Skin epidermis (tissue), 12 donors: ENCODE measurements around the gene PCDHAC1.
A peak's percentile ranks its signal among the peaks of the same experiment; 100 is the strongest.
"Not testable (repeated sequence)": the region's sequence is repeated elsewhere in the genome, so short reads cannot be mapped to it uniquely, and the experiment has no call there.

ENCODE experiments used
- H3K27ac ChIP-seq, 21 experiments: fragments of 200-600 bp; sonication (generic) in 11 of 21; one replicate each; pipeline ENCODE4 v1.5.0; 2020; ENCODE audit warnings: mild to moderate bottlenecking in 3 of 21, inconsistent platforms in 2 of 21, moderate library complexity in 2 of 21
- H3K4me3 ChIP-seq, 7 experiments: fragments of 200-600 bp; sonication (generic) in 2 of 7; one replicate each; pipeline ENCODE4 v1.5.0; 2020; ENCODE audit warnings: inconsistent platforms in 2 of 7, mild to moderate bottlenecking in 2 of 7, moderate library complexity in 1 of 7

Gene PCDHAC1, protein sequence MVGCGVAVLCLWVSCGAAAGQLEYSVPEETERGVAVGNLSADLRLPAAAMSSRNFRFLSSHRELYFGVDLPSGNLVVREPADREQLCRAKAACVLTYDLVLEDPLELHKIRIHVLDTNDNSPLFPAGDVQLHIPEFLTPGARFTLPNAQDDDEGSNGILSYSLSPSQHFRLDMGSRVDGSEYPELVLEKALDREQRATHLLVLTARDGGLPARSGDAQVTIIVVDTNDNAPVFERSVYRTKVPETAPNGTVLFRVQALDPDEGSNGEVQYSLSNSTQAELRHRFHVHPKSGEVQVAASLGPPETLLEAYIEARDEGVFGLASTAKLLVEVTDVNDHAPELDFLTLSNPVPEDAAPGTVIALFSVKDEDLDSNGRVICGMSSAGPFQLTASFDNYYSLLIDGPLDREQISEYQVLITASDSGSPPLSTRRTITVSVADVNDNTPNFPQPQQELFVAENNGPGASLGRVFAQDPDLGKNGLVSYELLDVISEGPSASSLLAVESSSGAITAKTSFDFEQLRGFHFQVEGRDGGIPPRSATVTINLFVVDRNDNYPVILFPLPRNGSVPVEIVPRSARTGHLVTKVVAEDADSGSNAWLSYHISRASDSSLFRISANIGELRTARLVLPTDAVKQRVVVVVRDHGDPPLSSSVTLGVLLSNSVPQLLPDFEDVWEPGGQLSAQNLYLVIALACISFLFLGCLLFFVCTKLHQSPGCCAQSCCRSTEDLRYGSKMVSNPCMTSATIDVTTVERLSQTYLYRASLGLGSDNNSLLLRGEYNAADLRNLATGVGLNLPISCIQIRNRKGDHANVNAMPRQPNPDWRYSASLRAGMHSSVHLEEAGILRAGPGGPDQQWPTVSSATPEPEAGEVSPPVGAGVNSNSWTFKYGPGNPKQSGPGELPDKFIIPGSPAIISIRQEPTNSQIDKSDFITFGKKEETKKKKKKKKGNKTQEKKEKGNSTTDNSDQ

DNA sequence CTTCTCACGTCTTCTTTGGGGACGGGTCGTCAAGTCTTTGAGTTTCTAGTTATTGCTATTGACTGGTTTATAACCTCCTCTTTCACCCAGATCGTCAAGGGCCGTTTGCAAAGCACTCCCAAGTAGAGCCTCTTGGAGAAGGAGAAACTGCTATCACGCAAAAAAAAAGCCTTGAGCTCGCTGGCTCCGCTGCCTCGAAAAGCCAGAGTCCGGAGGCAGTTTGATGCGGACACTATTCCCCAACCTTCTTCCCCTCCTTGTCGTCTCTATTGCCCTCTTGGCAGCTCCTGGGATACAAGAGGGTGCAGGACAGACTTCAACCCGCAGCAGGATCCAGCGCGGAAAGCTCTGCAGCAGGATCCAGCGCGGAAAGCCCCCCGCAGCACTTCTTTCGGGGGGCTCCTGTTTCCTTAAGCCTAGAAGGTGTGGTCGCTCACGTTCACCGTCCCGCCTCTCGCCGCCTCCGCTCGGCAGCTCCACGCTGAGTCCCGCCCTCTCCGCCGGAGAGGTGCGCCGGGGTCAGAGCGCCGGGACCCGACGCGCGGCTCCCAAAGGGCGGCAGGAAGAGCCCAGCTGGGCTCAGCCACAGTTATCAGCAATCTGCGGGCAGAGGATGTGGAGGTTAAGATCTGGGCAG lies at the start of gene PCDHAC1:
Gene PCDHAC1 (plus strand): TSS at position 494 of the 637 bp plus-strand sequence. CDS start 594 bp downstream, outside the sequence.
- Histone ChIP-seq H3K4me3 (peak within 1 kb of the TSS; percentile 2 to 33 (median 23)), H3K27ac (no peak within 1 kb of the TSS)

DNA sequence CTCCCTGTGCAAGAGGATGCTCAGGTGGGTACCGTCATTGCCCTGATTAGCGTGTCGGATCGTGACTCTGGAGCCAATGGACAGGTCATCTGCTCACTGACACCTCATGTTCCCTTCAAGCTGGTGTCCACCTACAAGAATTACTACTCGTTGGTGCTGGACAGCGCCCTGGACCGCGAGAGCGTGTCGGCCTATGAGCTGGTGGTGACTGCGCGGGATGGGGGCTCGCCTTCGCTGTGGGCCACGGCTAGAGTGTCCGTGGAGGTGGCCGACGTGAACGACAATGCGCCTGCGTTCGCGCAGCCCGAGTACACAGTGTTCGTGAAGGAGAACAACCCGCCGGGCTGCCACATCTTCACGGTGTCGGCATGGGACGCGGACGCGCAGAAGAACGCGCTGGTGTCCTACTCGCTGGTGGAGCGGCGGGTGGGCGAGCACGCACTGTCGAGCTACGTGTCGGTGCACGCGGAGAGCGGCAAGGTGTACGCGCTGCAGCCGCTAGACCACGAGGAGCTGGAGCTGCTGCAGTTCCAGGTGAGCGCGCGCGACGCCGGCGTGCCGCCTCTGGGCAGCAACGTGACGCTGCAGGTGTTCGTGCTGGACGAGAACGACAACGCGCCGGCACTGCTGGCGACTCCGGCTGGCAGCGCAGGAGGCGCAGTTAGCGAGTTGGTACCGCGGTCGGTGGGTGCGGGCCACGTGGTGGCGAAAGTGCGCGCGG lies 49.4 kb upstream of the PCDHAC1 start:
- H3K27ac ChIP-seq, H3K4me3 ChIP-seq: not testable (repeated sequence)

DNA sequence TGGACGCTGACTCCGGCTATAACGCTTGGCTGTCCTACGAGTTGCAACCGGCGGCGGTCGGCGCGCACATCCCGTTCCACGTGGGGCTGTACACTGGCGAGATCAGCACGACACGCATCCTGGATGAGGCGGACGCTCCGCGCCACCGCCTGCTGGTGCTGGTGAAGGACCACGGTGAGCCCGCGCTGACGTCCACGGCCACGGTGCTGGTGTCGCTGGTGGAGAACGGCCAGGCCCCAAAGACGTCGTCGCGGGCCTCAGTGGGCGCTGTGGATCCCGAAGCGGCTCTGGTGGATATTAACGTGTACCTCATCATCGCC lies 48.9 kb upstream of the PCDHAC1 start:
- Histone ChIP-seq H3K4me3 (no peak overlapping the region), H3K27ac (no peak overlapping the region)

DNA sequence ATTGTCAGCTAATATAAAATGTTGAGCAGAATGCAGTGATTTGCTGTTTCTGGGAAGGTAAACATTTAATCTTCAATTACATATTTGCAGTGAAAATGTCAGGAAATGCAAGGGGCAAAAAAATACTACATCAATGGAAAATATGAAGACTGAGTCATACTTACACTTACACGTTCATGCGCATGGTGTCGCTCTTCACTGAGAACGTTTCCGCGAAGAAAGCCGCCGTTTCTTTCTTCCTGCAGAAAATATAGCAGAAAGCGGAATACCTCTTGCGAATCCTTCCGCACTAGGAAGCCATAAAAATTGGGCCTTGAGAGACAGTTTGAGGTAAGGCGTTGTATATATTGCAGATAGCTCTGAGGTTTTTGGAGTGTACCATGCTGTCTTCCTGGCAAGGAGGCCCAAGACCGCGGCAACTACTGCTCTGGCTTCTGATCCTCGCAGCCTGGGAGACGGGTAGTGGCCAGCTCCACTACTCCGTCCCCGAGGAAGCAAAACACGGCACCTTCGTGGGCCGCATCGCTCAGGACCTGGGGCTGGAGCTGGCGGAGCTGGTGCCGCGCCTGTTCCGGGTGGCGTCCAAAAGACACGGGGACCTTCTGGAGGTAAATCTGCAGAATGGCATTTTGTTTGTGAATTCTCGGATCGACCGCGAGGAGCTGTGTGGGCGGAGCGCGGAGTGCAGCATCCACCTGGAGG lies 44.1 kb upstream of the PCDHAC1 start, which contains the start of gene PCDHA13:
Gene PCDHA13 (plus strand): TSS at position 236 of the 702 bp plus-strand sequence. CDS start 145 bp downstream, at position 381.
- Histone ChIP-seq H3K4me3 (no peak within 1 kb of the TSS), H3K27ac (no peak within 1 kb of the TSS)

DNA sequence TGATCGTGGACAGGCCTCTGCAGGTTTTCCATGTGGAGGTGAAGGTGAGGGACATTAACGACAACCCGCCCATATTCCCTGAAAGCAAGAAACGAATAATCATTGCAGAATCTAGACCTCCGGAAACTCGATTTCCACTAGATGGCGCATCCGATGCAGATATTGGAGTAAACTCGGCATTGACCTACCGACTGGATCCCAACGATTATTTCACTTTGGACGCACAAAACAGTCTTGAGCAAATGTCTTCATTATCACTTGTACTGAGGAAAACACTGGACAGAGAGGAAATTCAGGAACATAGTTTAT lies 43.6 kb upstream of the PCDHAC1 start:
- Histone ChIP-seq H3K27ac (no peak overlapping the region), H3K4me3 (no peak overlapping the region)

DNA sequence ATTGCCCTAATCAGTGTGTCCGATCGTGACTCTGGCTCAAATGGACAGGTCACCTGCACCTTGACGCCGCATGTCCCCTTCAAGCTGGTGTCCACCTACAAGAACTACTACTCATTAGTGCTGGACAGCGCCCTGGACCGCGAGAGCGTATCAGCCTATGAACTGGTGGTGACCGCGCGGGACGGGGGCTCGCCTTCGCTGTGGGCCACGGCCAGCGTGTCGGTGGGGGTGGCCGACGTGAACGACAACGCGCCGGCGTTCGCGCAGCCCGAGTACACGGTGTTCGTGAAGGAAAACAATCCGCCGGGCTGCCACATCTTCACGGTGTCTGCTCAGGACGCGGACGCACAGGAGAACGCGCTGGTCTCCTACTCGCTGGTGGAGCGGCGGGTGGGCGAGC lies 42.7 kb upstream of the PCDHAC1 start:
- H3K4me3 ChIP-seq: no peak overlapping the region

DNA sequence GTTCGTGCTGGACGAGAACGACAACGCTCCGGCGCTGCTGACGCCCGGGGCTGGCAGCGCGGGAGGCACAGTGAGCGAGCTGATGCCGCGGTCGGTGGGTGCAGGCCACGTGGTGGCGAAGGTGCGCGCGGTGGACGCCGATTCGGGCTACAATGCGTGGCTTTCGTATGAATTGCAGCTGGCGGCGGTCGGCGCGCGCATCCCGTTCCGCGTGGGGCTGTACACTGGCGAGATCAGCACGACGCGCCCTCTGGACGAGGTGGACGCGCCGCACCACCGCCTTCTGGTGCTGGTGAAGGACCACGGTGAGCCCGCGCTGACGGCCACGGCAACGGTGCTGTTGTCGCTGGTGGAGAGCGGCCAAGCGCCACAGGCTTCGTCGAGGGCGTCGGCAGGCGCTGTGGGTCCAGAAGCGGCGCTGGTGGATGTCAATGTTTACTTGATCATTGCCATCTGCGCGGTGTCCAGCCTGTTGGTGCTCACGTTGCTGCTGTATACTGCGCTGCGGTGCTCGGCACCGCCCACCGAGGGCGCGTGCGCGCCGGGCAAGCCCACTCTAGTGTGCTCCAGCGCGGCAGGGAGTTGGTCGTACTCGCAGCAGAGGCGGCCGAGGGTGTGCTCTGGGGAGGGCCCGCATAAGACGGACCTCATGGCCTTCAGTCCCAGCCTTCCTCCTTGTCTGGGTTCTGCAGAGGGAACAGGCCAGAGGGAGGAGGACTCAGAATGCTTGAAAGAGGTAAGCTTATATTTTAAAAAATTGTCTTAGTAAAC lies 42.0 kb upstream of the PCDHAC1 start:
- Histone ChIP-seq H3K27ac (no peak overlapping the region), H3K4me3 (no peak overlapping the region)

More for the DNA sequence above, 42.7 kb upstream of the PCDHAC1 start:
- H3K27ac ChIP-seq: no peak overlapping the region

DNA sequence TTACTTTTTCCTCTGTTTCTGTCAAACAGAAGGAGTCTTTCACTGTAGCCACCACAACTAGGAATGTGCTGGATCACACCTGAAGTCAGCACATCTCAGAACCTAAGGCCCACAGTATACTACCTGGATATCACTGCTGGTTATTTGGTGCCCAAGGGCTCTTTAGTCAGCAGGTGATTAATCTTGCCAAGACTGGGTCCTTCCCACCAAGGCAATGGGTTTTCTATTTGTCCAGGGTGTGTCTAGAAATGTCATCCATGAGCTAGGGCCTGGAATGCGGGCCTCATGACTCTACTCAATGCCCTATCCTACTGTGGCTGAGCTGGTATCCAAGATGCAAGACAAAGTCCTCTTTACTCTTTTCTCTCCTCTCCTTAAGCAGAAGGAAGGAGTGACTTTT lies 9.8 kb upstream of the PCDHAC1 start:
- no peak overlapping the region for H3K27ac ChIP-seq

DNA sequence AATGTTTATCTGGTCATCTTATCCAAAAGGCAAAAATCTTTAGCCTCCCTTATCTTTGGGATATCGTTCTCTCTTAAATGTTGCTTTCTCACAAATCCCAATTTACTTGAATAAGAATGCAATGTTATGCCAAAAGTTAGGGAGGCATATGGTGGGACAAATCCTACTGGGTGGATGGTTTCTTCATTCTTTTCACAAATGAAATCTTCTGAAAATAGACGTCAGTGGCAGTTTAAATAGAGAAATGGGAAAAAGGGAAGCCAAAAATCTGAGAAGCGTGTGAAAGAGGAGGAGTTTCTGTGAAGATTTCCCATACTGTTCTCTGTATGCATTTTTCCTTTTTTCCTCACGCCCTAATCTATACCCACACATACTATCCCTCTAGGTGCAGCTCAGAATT lies 2.5 kb upstream of the PCDHAC1 start:
- no peak overlapping the region for H3K27ac ChIP-seq
- H3K4me3 ChIP-seq: no peak overlapping the region

More for the DNA sequence above, 9.8 kb upstream of the PCDHAC1 start:
- no peak overlapping the region for H3K4me3 ChIP-seq

DNA sequence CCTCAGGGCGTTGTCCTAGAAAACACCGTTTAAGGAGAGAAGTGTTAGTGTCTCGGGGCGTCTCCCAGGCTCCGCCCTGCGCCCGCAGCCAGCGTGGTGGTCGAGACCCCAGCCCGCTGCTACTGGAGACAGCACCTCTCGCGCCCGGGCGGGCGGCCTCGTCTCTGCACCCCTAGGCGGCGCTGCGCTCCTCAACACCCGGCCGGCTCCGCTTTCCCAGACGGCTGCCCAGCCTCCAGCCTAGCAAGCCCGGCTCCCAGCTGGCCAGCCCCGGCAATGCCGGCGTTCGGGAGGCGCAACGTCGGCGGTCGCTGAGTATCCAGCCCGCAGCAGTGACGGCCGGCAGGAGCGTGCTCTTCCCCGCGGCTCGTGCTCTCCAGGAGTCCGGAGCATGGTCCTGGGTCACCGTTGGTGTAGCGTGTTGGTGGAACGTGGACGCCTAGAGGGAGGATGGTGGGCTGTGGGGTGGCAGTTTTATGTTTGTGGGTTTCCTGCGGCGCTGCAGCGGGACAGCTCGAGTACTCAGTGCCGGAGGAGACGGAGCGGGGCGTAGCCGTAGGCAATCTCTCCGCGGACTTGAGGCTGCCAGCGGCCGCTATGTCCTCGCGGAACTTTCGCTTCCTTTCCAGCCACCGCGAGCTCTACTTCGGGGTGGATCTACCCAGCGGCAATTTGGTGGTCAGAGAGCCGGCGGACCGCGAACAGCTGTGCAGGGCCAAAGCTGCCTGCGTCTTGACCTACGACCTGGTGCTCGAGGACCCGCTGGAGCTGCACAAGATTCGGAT lies 536 bp downstream of the PCDHAC1 start:
- Histone ChIP-seq H3K27ac (no peak overlapping the region), H3K4me3 (peak overlapping the region; percentile 2 to 33 (median 23))

DNA sequence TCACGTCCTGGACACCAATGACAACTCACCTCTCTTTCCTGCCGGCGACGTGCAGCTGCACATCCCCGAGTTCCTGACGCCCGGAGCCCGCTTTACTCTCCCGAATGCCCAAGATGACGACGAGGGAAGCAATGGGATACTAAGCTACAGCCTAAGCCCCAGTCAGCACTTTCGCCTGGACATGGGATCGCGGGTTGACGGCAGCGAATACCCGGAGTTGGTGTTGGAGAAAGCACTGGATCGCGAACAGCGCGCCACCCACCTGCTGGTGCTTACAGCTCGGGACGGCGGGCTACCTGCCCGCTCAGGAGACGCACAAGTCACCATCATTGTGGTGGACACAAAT lies 1.1 kb downstream of the PCDHAC1 start:
- peak overlapping the region in 6 of 7 experiments; percentile 4 to 33 (median 24) for H3K4me3 ChIP-seq
- no peak overlapping the region for H3K27ac ChIP-seq

DNA sequence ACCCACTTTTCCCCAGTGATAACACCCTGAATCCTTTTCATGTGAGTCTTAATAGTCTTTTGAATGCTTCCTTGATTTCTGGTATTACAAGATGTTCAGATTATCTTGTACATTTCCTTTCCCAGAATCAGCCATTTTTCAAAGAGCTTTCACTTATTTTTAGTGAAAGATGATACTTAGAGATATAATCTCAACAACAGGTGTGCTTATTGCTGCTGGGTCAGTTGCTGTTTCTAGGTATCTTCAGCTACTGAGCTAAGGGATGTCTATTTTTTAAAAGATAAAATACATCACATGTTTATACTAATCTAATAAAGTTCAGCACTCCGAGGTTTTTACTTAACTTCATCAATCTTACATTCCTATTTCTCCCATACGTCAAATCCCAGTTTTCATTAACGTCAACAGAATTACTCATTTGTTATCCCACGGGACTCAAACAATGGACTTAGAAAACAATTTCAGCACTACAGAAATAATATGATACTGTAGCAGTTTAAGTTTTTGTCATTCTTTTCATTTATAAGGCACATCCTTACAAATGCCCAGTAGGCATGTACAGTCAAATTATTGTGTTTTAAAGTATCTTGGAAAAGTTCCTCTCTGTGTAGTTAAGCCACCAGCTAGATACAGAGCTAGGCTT lies 9.0 kb downstream of the PCDHAC1 start:
- Histone ChIP-seq H3K4me3 (no peak overlapping the region), H3K27ac (no peak overlapping the region)

DNA sequence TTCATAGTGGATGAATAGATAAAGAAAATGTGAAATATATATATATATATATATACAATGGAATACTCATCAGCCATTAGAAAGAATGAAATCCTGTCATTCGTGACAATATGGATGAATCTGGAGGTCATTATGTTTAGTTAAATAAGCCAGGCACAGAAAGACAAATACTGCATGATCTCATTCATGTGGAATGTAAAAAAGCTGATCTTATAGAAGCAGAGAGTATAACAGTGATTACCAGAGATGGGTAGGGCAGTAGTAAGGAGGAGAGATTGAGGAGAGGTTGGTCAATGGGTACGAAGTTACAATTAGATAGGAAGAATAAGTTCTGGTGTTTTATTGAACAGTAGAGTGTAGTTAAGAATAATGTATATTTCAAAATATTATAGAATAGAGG lies 20.5 kb downstream of the PCDHAC1 start:
- Histone ChIP-seq H3K4me3 (no peak overlapping the region), H3K27ac (no peak overlapping the region)

DNA sequence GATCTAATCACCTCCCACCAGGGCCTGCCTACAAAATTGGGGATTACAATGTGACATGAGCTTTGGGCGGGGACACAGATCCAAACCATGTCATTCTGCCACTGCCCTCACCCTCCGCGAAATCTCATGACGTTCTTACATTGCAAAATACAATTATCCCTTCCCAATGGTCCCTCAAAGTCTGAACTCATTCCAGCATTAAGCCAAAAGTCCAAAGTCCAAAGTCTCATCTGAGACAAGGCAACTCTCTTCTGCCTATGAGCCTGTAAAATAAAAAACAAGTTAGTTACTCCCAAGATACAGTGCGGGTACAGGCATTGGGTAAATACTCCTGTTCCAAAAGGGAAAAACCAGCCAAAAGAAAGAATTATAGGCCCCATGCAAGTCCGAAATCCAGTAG lies 25.5 kb downstream of the PCDHAC1 start:
- no peak overlapping the region for H3K27ac ChIP-seq
- H3K4me3 ChIP-seq: no peak overlapping the region

DNA sequence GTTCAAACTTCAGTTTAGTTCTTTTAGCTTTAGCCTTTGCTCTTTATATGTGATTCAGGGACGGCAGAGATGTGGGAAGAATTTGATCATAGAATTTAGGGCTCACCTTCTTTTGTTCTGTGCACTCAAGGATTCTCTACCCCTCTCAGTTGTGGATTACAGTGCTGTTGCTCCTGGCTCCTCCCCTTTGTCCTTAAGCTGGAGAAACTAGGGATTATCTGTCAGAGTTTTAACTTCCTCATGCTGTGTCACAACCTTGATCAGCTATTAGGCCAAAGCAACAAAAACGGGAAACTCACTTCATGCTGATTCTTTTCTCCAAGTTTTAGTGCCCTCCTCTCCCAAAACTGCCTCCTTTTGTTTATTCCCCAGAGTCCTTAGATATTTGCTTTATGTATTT lies 27.1 kb downstream of the PCDHAC1 start:
- H3K27ac ChIP-seq: no peak overlapping the region
- no peak overlapping the region for H3K4me3 ChIP-seq

DNA sequence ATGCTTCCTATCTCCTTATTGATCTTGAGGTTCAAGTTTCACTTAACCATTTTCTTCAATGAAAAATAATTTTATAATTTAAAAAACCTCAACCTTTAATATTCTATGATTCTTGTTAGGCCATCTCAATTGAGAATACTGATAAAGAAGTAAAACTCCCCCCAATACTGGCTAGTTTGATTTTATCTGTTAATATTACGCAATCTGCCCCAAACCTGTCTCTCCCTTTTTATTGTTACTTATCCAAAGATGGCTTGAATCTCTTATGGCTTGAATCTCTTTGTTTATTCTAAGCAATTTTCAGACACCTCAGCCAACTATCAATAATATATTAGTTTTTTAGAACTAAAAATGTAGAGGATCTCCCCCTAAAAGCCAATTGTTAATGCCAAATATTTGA lies 36.1 kb downstream of the PCDHAC1 start:
- Histone ChIP-seq H3K4me3 (no peak overlapping the region), H3K27ac (no peak overlapping the region)

DNA sequence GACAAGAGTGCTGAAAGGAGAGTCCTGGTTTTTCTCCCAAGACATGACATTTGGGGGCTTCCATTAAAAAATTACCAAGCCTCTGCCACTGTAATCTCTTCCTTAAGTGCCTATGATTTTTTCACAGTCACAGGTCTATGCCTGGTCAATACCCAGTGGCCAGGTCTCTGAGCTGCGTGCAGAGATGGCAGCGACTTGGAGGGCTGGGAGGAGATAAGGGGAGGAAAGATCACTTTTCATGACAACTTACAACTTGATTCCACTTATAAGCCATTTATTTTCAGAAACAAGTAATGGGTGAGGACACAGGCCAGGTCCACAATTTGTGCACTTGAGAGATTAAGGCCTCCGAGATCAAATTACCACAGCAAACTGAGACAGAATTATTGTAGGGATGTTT lies 38.3 kb downstream of the PCDHAC1 start:
- no peak overlapping the region for H3K27ac ChIP-seq
- H3K4me3 ChIP-seq: no peak overlapping the region
